ENCODE data around the gene NAGLU. TPM values are rescaled to one million over a fixed set of nuclear protein-coding genes. Genes with fewer than 3 reads are reported as not detected.

The NAGLU gene
- polyA plus RNA-seq, 1 of the 3 experiments (the other 2 are of a cell fraction), result 33.9 TPM

DNA sequence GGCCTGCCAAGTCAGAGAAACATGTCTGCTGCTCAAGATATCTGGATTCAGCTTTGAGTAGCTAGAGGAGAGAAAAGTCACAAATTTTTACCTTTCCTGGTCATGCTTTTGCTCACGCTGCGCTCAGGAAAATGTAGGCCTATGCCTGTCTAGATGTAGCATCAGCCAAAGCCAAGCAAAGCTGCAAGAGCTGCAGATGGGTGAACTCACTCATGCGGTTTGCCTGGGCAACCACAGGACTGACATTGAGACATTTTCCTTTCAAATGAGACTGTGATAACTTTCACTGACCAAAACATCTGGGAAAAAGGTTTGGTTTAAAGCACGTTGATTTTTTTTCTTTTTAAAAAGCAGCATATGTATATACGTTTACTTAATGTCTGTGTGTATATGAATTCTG lies 34.0 kb upstream of the NAGLU start:
- Histone ChIP-seq H2AFZ (ENCODE audit: low read depth) (no peak overlapping the region), H3K4me2 (no peak overlapping the region), H3K4me3 (ENCODE audit: low read depth in 2 of 2, low read length in 1 of 2) (no peak overlapping the region), H3F3A (replicated peaks; ENCODE audit: insufficient read depth) (peaks cover 5% of the 10 kb centered on the region), H3K4me1 (ENCODE audit: control insufficient read depth in 1 of 2, insufficient read depth in 2 of 2, low read depth in 1 of 2, low read length in 1 of 2) (no peaks in the 10 kb centered on the region; a peak in 1 of 4 replicates), H3K27ac (ENCODE audit: low read depth in 2 of 2, low read length in 1 of 2) (no peak overlapping the region), H3K9me3 (no peaks in the 10 kb centered on the region), H3K9ac (no peak overlapping the region), H4K20me1 (ENCODE audit: insufficient read depth) (no peaks in the 10 kb centered on the region), H3K9me2 (no peaks in the 10 kb centered on the region), H3K36me3 (replicated peaks in 1 of 2; ENCODE audit: control insufficient read depth in 1 of 2, insufficient read depth in 2 of 2, low read length in 1 of 2) (peaks cover 32 to 45% of the 10 kb centered on the region in 2 experiments), H3K27me3 (ENCODE audit: insufficient read depth) (no peaks in the 10 kb centered on the region), H3K79me2 (ENCODE audit: insufficient read depth) (no peaks in the 10 kb centered on the region)
- ChIA-PET CTCF (no interaction called here), POLR2A (no interaction called here)
- TF ChIP-seq FOSL2 (IDR thresholded peaks at IDR 0.05; ENCODE audit: borderline replicate concordance, low read depth) (no peak), TCF12 (IDR thresholded peaks at IDR 0.05) (no peak), POLR2AphosphoS5 (IDR thresholded peaks at IDR 0.05; ENCODE audit: low read depth, low read length) (no peak), NRF1 (IDR thresholded peaks at IDR 0.05; ENCODE audit: low read depth, low read length) (no peak), MEF2A (IDR thresholded peaks at IDR 0.05; ENCODE audit: borderline replicate concordance, low read depth) (no peak), RXRA (IDR thresholded peaks at IDR 0.05; ENCODE audit: borderline replicate concordance, low read depth) (no peak), JUND (IDR thresholded peaks at IDR 0.05) (no peak), SMC3 (IDR thresholded peaks at IDR 0.05; ENCODE audit: low read depth, low read length) (no peak), FOXJ3 (CRISPR knock-in tag; IDR thresholded peaks at IDR 0.05) (no peak), RCOR1 (IDR thresholded peaks at IDR 0.05; ENCODE audit: low read length) (no peak), RFX5 (IDR thresholded peaks at IDR 0.05; ENCODE audit: low read length) (no peak), MXI1 (IDR thresholded peaks at IDR 0.05; ENCODE audit: low read depth, low read length) (no peak), EZH2phosphoT487 (IDR thresholded peaks at IDR 0.05; ENCODE audit: borderline replicate concordance, low read depth) (no peak), RAD21 (IDR thresholded peaks at IDR 0.05; ENCODE audit: low read length) (no peak), ELF1 (IDR thresholded peaks at IDR 0.05) (no peak), EP300 (IDR thresholded peaks at IDR 0.05; ENCODE audit: borderline replicate concordance in 1 of 2, low read depth in 1 of 2, low read length in 1 of 2) (no peak), CHD2 (IDR thresholded peaks at IDR 0.05; ENCODE audit: low read length, partially characterized antibody) (no peak)
- TF ChIP-seq, protein P1, sequence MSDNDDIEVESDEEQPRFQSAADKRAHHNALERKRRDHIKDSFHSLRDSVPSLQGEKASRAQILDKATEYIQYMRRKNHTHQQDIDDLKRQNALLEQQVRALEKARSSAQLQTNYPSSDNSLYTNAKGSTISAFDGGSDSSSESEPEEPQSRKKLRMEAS (IDR thresholded peaks at IDR 0.05; ENCODE audit: low read depth), result no peak
- TF ChIP-seq, protein P2, sequence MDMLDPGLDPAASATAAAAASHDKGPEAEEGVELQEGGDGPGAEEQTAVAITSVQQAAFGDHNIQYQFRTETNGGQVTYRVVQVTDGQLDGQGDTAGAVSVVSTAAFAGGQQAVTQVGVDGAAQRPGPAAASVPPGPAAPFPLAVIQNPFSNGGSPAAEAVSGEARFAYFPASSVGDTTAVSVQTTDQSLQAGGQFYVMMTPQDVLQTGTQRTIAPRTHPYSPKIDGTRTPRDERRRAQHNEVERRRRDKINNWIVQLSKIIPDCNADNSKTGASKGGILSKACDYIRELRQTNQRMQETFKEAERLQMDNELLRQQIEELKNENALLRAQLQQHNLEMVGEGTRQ (IDR thresholded peaks at IDR 0.05; ENCODE audit: borderline replicate concordance, low read depth, low read length), result no peak
- TF ChIP-seq, protein P3, sequence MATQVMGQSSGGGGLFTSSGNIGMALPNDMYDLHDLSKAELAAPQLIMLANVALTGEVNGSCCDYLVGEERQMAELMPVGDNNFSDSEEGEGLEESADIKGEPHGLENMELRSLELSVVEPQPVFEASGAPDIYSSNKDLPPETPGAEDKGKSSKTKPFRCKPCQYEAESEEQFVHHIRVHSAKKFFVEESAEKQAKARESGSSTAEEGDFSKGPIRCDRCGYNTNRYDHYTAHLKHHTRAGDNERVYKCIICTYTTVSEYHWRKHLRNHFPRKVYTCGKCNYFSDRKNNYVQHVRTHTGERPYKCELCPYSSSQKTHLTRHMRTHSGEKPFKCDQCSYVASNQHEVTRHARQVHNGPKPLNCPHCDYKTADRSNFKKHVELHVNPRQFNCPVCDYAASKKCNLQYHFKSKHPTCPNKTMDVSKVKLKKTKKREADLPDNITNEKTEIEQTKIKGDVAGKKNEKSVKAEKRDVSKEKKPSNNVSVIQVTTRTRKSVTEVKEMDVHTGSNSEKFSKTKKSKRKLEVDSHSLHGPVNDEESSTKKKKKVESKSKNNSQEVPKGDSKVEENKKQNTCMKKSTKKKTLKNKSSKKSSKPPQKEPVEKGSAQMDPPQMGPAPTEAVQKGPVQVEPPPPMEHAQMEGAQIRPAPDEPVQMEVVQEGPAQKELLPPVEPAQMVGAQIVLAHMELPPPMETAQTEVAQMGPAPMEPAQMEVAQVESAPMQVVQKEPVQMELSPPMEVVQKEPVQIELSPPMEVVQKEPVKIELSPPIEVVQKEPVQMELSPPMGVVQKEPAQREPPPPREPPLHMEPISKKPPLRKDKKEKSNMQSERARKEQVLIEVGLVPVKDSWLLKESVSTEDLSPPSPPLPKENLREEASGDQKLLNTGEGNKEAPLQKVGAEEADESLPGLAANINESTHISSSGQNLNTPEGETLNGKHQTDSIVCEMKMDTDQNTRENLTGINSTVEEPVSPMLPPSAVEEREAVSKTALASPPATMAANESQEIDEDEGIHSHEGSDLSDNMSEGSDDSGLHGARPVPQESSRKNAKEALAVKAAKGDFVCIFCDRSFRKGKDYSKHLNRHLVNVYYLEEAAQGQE (IDR thresholded peaks at IDR 0.05; ENCODE audit: low read depth, low read length), result no peak
- WGBS (ENCODE audit: low lambda C conversion rate), result 97% methylated on average over 5 of the region's 5 CpGs
- DNase-seq, result no peak
